Ovary (tissue), 10 donors: ENCODE data around the gene ASB14. TPM values are rescaled to one million over a fixed set of nuclear protein-coding genes. Genes with fewer than 3 reads are reported as not detected.
"Not testable (repeated sequence)": the region's sequence is repeated elsewhere in the genome, so short reads cannot be mapped to it uniquely, and the experiment has no call there.

ENCODE experiments used
- DNase-seq, 5 donors: peaks; one replicate each; pipeline ENCODE4 v3.0.0-alpha.2; 2019 to 2020
- H3K27ac ChIP-seq, 2 donors: fragments of 200-600 bp; one replicate each; pipeline versions ENCODE4 v1.5.1 to v1.8.0; 2019 to 2022
- H3K27me3 ChIP-seq: fragments of 200-600 bp; one replicate; pipeline ENCODE4 v1.8.0; 2022
- H3K36me3 ChIP-seq: fragments of 200-600 bp; sonication (generic); one replicate; pipeline ENCODE4 v1.5.1; 2019
- H3K4me1 ChIP-seq: one replicate; pipeline ENCODE4 v1.8.1; 2013; ENCODE audit warnings: mild to moderate bottlenecking, moderate library complexity; ENCODE audit not compliant: insufficient read depth
- H3K4me3 ChIP-seq: fragments of 200-600 bp; sonication (generic); one replicate; pipeline ENCODE4 v1.5.1; 2017
- H3K9me3 ChIP-seq, 2 donors: fragments of 200-600 bp in 1 of 2; sonication (generic) in 1 of 2; one replicate each; pipeline versions ENCODE4 v1.5.1 to v1.8.1; 2013 to 2019; ENCODE audit warnings: mild to moderate bottlenecking in 1 of 2, moderate library complexity in 1 of 2
- CTCF ChIP-seq, 3 donors: fragments of 450-650 bp in 2 of 3; fragments of 200-600 bp in 1 of 3; IDR thresholded peaks; one replicate each; pipeline versions ENCODE4 v1.5.1 to v1.8.0; 2016 to 2022; ENCODE audit warnings: antibody characterized with exemption in 3 of 3, mild to moderate bottlenecking in 1 of 3
- EP300 ChIP-seq: sonication (generic); formaldehyde crosslinking; IDR thresholded peaks from one replicate; pipeline ENCODE4 v1.6.1; 2017; ENCODE audit warnings: antibody characterized with exemption
- POLR2A ChIP-seq: fragments of 450-650 bp; IDR thresholded peaks from one replicate; pipeline ENCODE4 v1.6.1; 2017; ENCODE audit warnings: antibody characterized with exemption, mild to moderate bottlenecking, moderate library complexity
- WGBS, 3 donors: extraction: QIAGEN DNeasy Blood & Tissue Kit in 1 of 3; methylation state at CpG; one replicate each; pipeline versions ENCODE4 v1.1.5 to v1.1.7; 2013 to 2017; 5-methylcytosine and 5-hydroxymethylcytosine counted together
- intact Hi-C, 4 donors: fragments of 100-400 bp; cut with DNase I; formaldehyde crosslinking; loops; one replicate each; pipeline versions ENCODE4 v1.11.0 to v1.15.1; 2022 to 2023
- long read RNA-seq, 3 donors: library from polyadenylated mRNA in 2 of 3; unstranded in 2 of 3; transcript quantifications; one replicate each; pipeline ENCODE4 v2.0.0 and lab custom pipeline, GENCODE V29; 2021 to 2026
- polyA plus RNA-seq, 2 donors: library from polyadenylated mRNA; stranded (reverse); fragments of 200-250 nt in 1 of 2; fragments of 350-450 nt in 1 of 2; fragmentation: Illumina TruSeq in 1 of 2; extraction: RNeasy Lipid Tissue Mini Kit (QIAGEN cat#74804) in 1 of 2; gene quantifications; one replicate each; pipeline ENCODE4 v1.2.3, GENCODE V29; 2013 to 2014
- total RNA-seq, 7 donors: library from RNA; depleted of rRNA in 2 of 7; stranded (reverse); fragments of >200 nt in 2 of 7; fragmentation: NEBNext Ultra II Directional in 3 of 7; extraction: Animal tissue kit (Norgen Biotek cat#: 25700) in 3 of 7; gene quantifications; one replicate each; pipeline versions ENCODE4 v1.1.0 to v1.2.4, GENCODE V29; 2016 to 2023
- donor health status: DM: no; HTN: no; CAD: no; lungs with moderate emphysema.
- donor health status: DM: no; HTN: no; CAD: no.
- donor health status: Bipolar disorder and iron deficiency.
- donor health status: DM: yes; HTN: yes; CAD: no.
- donor health status: DM: no; HTN: no; CAD: no.
- donor health status: DM: yes; HTN: yes; CAD: no.

ASB14 gene
- under 1 TPM in 1 of 7 donors, not detected in 6; 0.80 TPM for total RNA-seq
- polyA plus RNA-seq: under 1 TPM in 1 of 2 donors, not detected in 1; 0.05 TPM
- long read RNA-seq, donor 1, partial matches to known transcripts: 0 of 1 reads
- long read RNA-seq, donor 1, other reads (novel, unspliced or antisense): 1 of 1 reads
- long read RNA-seq, donor 2: 0 reads
- long read RNA-seq, donor 3: 0 reads

- no peak within 1 kb of the TSS for H3K4me3 ChIP-seq
- no peaks in the 10 kb centered on the region for H3K27me3 ChIP-seq
- TF ChIP-seq CTCF (IDR thresholded peaks at IDR 0.05): no peak
- no peak for TF ChIP-seq POLR2A
- TF ChIP-seq EP300: no peak
- no peaks in the 10 kb centered on the region for H3K4me1 ChIP-seq
- no peak within 1 kb of the TSS for H3K27ac ChIP-seq
- H3K36me3 ChIP-seq: no peaks in the 10 kb centered on the region
- H3K9me3 ChIP-seq: no peaks in the 10 kb centered on the region
- DNase-seq: no peak
- intact Hi-C loops: no loop called here
- 81 to 90% (median 86%) methylated on average over 1 of the region's 1 CpG for WGBS, 3 donors
Measured at GRCh38 chr3:57292159-57292896, at the start of gene ASB14. TSS of gene ASB14 (minus strand) at chr3:57292685. CDS start at chr3:57292033, 652 bp downstream.

GRCh38 chr3:57339071-57339642, 46.7 kb upstream of the ASB14 start:
- H3K27me3 ChIP-seq, intact Hi-C loops, H3K9me3 ChIP-seq, H3K36me3 ChIP-seq, H3K4me1 ChIP-seq, H3K27ac ChIP-seq, DNase-seq, H3K4me3 ChIP-seq: not testable (repeated sequence)
- 55 to 74% (median 64%) methylated on average over 7 of the region's 7 CpGs for WGBS, 3 donors

GRCh38 chr3:57338272-57339070, 46.0 kb upstream of the ASB14 start:
- intact Hi-C loops, H3K4me1 ChIP-seq, H3K27ac ChIP-seq, H3K4me3 ChIP-seq, H3K27me3 ChIP-seq, H3K9me3 ChIP-seq, H3K36me3 ChIP-seq, DNase-seq: not testable (repeated sequence)
- WGBS, 3 donors: 93 to 96% (median 94%) methylated on average over 37 to 40 of the region's 40 CpGs

GRCh38 chr3:57335283-57335938, 42.9 kb upstream of the ASB14 start:
- Histone ChIP-seq H3K9me3 (no peaks in the 10 kb centered on the region), H3K27ac (no peak overlapping the region), H3K4me3 (no peak overlapping the region), H3K4me1 (no peaks in the 10 kb centered on the region), H3K27me3 (no peaks in the 10 kb centered on the region), H3K36me3 (no peaks in the 10 kb centered on the region)
- WGBS, 3 donors: 83 to 86% (median 85%) methylated on average over 5 of the region's 5 CpGs
- intact Hi-C loops: no loop called here
- TF ChIP-seq CTCF (IDR thresholded peaks at IDR 0.05): no peak
- no peak for TF ChIP-seq POLR2A
- TF ChIP-seq EP300: no peak
- no peak for DNase-seq

DNA sequence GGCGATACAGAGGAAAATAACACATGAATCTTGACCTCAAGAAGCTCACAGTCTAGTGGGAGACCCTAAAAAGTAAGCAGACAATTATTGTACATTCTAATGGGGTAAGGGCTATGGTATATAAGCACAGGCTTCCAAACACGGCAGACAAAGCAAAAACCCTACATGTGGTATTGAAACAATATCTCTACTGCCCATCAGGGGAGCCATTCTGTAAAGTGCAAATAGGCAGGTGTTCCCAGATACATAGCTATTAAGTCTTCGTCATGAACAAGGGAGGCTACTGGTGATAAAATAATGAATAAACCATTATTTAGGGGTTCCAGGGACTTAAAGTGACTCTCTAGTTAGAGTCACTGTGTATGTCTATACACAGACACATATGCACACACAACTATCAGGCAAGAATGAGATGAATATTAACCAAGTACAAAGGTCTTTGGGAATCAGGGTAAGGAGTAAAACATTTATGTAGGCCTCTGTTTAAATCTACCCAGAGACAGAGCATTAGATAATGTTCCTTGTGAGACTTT, 38.7 kb upstream of the ASB14 start:
- H3K9me3 ChIP-seq: no peaks in the 10 kb centered on the region
- no peaks in the 10 kb centered on the region for H3K27me3 ChIP-seq
- TF ChIP-seq CTCF (IDR thresholded peaks at IDR 0.05) (no peak), EP300 (no peak), POLR2A (no peak)
- DNase-seq: no peak
- no peak overlapping the region for H3K4me3 ChIP-seq
- H3K27ac ChIP-seq: no peak overlapping the region
- intact Hi-C loops: no loop called here
- 78 to 81% (median 80%) methylated on average over 3 of the region's 3 CpGs for WGBS, 3 donors
- no peaks in the 10 kb centered on the region for H3K4me1 ChIP-seq
- no peaks in the 10 kb centered on the region for H3K36me3 ChIP-seq

DNA sequence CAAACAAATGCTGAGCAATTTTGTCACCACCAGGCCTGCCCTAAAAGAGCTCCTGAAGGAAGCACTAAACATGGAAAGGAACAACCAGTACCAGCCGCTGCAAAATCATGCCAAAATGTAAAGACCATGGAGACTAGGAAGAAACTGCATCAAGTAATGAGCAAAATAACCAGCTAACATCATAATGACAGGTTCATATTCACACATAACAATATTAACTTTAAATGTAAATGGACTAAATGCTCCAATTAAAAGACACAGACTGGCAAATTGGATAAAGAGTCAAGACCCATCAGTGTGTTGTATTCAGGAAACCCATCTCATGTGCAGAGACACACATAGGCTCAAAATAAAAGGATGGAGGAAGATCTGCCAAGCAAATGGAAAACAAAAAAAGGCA, 34.0 kb upstream of the ASB14 start:
- WGBS, 3 donors: 88 to 97% (median 97%) methylated on average over 1 of the region's 1 CpG
- H3K27me3 ChIP-seq, DNase-seq, H3K4me3 ChIP-seq, H3K27ac ChIP-seq, H3K9me3 ChIP-seq, H3K36me3 ChIP-seq, intact Hi-C loops, H3K4me1 ChIP-seq: not testable (repeated sequence)
